ENCODE results near the gene HIP1R. TPM values are rescaled to one million over a fixed set of nuclear protein-coding genes. Genes with fewer than 3 reads are reported as not detected.
"Not testable (repeated sequence)": the region's sequence is repeated elsewhere in the genome, so short reads cannot be mapped to it uniquely, and the experiment has no call there.

The HIP1R gene
- total and polyA plus RNA-seq, 2 of the 8 experiments (the other 6 are each of a cell fraction or from before 2014, with no cell fraction given): 11.2 to 14.5 TPM

- H3K18ac ChIP-seq (ENCODE audit: extremely low read depth, low read length); FAIRE-seq; H2BK12ac ChIP-seq (ENCODE audit: low read depth, low read length); H2AK5ac ChIP-seq (ENCODE audit: low read depth, low read length); H2AFZ ChIP-seq (ENCODE audit: low read length); H4K5ac ChIP-seq (ENCODE audit: insufficient read length, low read depth, low read length); H3K9ac ChIP-seq (replicated peaks in 1 of 4; ENCODE audit: extremely low read depth in 1 of 4, low read depth in 3 of 4, low read length in 3 of 4); H3K4ac ChIP-seq (replicated peaks; ENCODE audit: insufficient read length, low read depth, low read length); H3K27me3 ChIP-seq (replicated peaks in 1 of 4; ENCODE audit: control insufficient read depth in 3 of 4, extremely low read depth in 1 of 4, insufficient read depth in 3 of 4, low read length in 3 of 4); H2BK15ac ChIP-seq (ENCODE audit: low read length); H3K4me2 ChIP-seq (ENCODE audit: insufficient read depth in 1 of 2, low read depth in 2 of 2, low read length in 2 of 2); POLR2A ChIA-PET (ENCODE audit: partially characterized antibody); H3K79me2 ChIP-seq (ENCODE audit: control insufficient read depth in 1 of 2, insufficient read depth in 2 of 2, low read length in 2 of 2); DNase-seq (ENCODE audit: low read depth in 1 of 2, low spot score in 2 of 2); H3K56ac ChIP-seq (replicated peaks; ENCODE audit: insufficient read length, low read depth, low read length); H3K9me3 ChIP-seq (ENCODE audit: insufficient read depth in 2 of 2, low read depth in 1 of 2, low read length in 1 of 2); H3K27ac ChIP-seq (ENCODE audit: low read depth, low read length); H3K36me3 ChIP-seq (ENCODE audit: control insufficient read depth in 2 of 4, insufficient read depth in 4 of 4, low read length in 3 of 4); H4K91ac ChIP-seq (replicated peaks; ENCODE audit: insufficient read length, low read length); H2BK5ac ChIP-seq (ENCODE audit: low read depth, low read length); H3K14ac ChIP-seq (ENCODE audit: insufficient read length); H3K23ac ChIP-seq (ENCODE audit: insufficient read length); H3K23me2 ChIP-seq (ENCODE audit: low read depth, low read length); H3K79me1 ChIP-seq (ENCODE audit: low read depth, low read length); H2BK120ac ChIP-seq (replicated peaks; ENCODE audit: low read depth, low read length); H4K8ac ChIP-seq (ENCODE audit: extremely low read depth, insufficient read depth, low read length); H2BK20ac ChIP-seq (ENCODE audit: low read length); H4K20me1 ChIP-seq (replicated peaks in 1 of 2; ENCODE audit: control insufficient read depth in 1 of 2, insufficient read depth in 2 of 2, low read length in 2 of 2); H3K4me3 ChIP-seq (ENCODE audit: extremely low read depth in 1 of 4, insufficient read depth in 2 of 4, low read depth in 3 of 4, low read length in 4 of 4): not testable (repeated sequence)
- WGBS, 2 experiments (ENCODE audit: extremely low coverage in 1 of 2, insufficient coverage in 1 of 2, insufficient read length in 1 of 2, insufficient replicate concordance in 2 of 2, low coverage in 1 of 2, low lambda C conversion rate in 2 of 2, missing lambda C conversion rate in 1 of 2): 86% methylated on average over 5 of the region's 5 CpGs; no CpG with 5 or more reads in 1 of the 2 experiments
- CTCF ChIA-PET (ENCODE audit: partially characterized antibody): interaction anchor here (0.6 to 1.0 kb wide), 2 partner anchors 30 to 48 kb away, joined by 3 to 4 read pairs; no protein-coding TSS in a partner anchor
- H3K4me1 ChIP-seq (replicated peaks in 1 of 4; ENCODE audit: control insufficient read depth in 3 of 4, insufficient read depth in 4 of 4, low read length in 3 of 4): peaks cover 0 to 13% (median 7%) of the 10 kb centered on the region in 4 experiments; a peak in 6 of 7 replicates
These were observed 70.0 kb downstream of the HIP1R start for GRCh38 chr12:122905258-122905657.
